Activated CD4-positive, alpha-beta T cell treated with anti-CD3 and anti-CD28 coated beads, Interleukin-2, amount 50 U/mL, for 1 hour (primary cell): ENCODE data around the gene KIF3B.
"Not testable (repeated sequence)": the region's sequence is repeated elsewhere in the genome, so short reads cannot be mapped to it uniquely, and the experiment has no call there.

Source experiments
- DNase-seq: peaks from one replicate; pipeline ENCODE4 v3.0.0-alpha.2; 2020

Gene KIF3B

GRCh38 chr20:32333181-32333987 is 55.9 kb downstream of the KIF3B start:
- DNase-seq = no peak

GRCh38 chr20:32333988-32334885 is 56.8 kb downstream of the KIF3B start:
- DNase-seq = peak; percentile 41

GRCh38 chr20:32336918-32337347 is 59.5 kb downstream of the KIF3B start:
- no peak for DNase-seq

- DNase-seq = no peak
Measured at GRCh38 chr20:32337937-32338661, 60.6 kb downstream of the KIF3B start.

- no peak for DNase-seq
Measured at GRCh38 chr20:32338665-32339064, 61.2 kb downstream of the KIF3B start.

GRCh38 chr20:32339116-32339515 is 61.7 kb downstream of the KIF3B start:
- no peak for DNase-seq

- not testable (repeated sequence) for DNase-seq
Measured at GRCh38 chr20:32341053-32341452, 63.6 kb downstream of the KIF3B start.

- no peak for DNase-seq
Measured at GRCh38 chr20:32343439-32343838, 66.0 kb downstream of the KIF3B start.

GRCh38 chr20:32344835-32345506 is 67.5 kb downstream of the KIF3B start:
- DNase-seq = no peak

- DNase-seq = no peak
Measured at GRCh38 chr20:32348207-32348606, 70.8 kb downstream of the KIF3B start.

- no peak for DNase-seq
Measured at GRCh38 chr20:32350421-32350820, 73.0 kb downstream of the KIF3B start.

GRCh38 chr20:32352121-32352720 is 74.8 kb downstream of the KIF3B start:
- no peak for DNase-seq

- DNase-seq = no peak
Measured at GRCh38 chr20:32353848-32354496, 76.5 kb downstream of the KIF3B start.

- DNase-seq = no peak
Measured at GRCh38 chr20:32354592-32355416, 77.4 kb downstream of the KIF3B start.

GRCh38 chr20:32355417-32355841 is 78.0 kb downstream of the KIF3B start:
- no peak for DNase-seq

- not testable (repeated sequence) for DNase-seq
Measured at GRCh38 chr20:32355907-32356621, 78.6 kb downstream of the KIF3B start.

GRCh38 chr20:32356622-32357374 is 79.3 kb downstream of the KIF3B start:
- DNase-seq = no peak

- DNase-seq = no peak
Measured at GRCh38 chr20:32357375-32357868, 80.0 kb downstream of the KIF3B start.
